Activated T-helper 1 cell treated with anti-CD3 and anti-CD28 coated beads, Interleukin-2, amount 50 U/mL, for 16 hours (primary cell): ENCODE data around the gene TTLL6.
A peak's percentile ranks its signal among the peaks of the same experiment; 100 is the strongest.
"Not testable (repeated sequence)": the region's sequence is repeated elsewhere in the genome, so short reads cannot be mapped to it uniquely, and the experiment has no call there.

Experiments used
- DNase-seq, 2 donors: peaks; one replicate each; pipeline ENCODE4 v3.0.0-alpha.2; 2020; ENCODE audit warnings: low read depth in 1 of 2, low spot score in 1 of 2

Gene TTLL6

DNA sequence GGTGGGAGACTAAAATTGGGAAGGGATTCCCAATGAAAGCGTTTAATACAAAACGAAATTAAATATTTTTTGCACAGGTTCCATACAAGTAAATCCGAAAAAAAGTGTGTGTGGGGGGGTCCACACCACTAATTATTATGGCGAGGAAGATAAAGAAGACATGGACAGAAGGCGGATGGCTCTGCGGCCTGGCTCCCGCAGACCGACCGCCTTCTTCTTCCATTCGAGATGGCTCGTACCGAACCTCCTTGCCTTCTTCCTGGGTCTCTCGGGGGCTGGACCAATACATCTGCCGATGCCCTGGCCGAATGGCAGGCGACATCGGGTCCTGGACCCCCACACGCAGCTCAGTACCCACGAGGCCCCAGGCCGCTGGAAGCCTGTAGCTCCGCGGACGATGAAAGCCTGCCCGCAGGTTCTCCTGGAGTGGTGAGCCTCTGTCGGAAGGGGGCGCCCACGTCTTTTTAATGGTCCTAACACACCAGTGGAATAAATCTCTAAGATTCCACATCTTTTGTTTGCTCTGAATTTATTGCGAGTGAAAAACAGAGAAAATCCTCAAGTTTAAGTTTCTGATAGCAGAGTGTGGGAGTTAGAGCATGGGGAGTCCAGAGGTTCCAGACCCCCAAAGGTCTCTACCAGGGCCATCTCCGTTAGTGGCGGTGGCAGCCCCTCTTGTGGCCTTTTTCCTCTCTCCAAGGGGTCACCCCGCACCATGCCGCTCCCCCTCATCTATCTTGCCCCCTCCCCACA, 92.6 kb downstream of the TTLL6 start:
- DNase-seq = peak; percentile 39 to 46

GRCh38 chr17:48723423-48724250, 93.4 kb downstream of the TTLL6 start:
- no peak for DNase-seq

- DNase-seq = no peak
These were observed 94.1 kb downstream of the TTLL6 start, which contains the start of gene PRAC2 for GRCh38 chr17:48722915-48723422. Gene PRAC2, plus strand, starts transcription at chr17:48723185. Its CDS starts 1,226 bp downstream, at chr17:48724411.

DNA sequence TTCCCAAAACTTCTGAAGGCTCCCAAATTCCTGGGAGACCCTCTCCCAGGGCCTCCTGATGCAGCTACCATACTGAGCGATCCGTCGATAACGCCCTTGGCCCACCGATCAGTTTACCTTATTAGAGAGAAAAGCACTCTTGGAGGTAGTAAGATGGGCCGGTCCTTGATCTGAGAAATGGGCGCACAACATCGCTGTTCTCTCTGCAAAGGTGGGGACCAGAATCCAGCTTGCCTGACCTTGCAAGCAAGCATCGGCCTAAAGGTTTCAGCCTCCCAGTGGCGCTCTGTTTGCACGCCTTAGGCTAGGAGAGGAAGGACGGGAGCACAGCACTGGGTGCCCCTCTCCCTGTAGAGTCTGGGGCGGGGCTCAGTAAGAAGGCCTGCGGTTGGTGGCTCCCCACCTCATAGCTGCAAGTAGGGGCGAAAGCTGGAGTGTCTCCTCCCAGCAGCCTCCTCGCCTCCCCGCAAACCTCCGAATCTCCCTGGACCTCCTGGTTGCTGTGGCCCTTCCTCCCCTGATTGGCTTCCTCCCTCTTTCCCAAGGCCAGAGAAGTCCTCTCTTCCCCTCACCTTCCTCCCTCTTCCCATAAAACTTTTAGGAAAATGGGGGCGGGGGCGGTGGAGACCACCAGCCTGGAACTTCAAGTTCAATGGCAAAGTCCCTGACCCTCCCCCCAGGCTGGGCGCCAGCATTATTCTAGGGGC, 94.7 kb downstream of the TTLL6 start, which contains the start of gene PRAC1:
Gene PRAC1 (minus strand): TSS at position 318 of the 707 bp plus-strand sequence. CDS start 126 bp downstream, at position 192.
- DNase-seq = no peak

DNA sequence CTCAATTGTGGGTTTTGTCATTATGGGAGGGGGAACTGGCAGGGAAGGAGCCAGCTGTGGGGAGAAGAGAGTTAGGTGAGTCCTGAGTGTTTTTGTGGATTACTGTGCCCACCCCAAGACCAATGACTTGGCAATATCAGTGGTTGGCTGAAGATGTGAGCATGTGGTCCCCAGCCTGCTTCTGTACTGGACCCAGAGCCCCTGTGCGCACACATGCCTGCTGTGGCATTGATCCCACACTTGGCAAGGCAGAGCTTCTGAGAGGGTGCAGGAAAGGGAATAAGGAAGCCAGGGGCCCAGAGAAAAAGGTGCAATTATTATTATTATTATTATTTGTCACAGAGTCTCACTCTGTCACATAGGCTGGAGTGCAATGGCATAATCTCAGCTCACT, 96.0 kb downstream of the TTLL6 start:
- DNase-seq = no peak

- no peak for DNase-seq
These were observed 96.6 kb downstream of the TTLL6 start for GRCh38 chr17:48720266-48721008.

DNA sequence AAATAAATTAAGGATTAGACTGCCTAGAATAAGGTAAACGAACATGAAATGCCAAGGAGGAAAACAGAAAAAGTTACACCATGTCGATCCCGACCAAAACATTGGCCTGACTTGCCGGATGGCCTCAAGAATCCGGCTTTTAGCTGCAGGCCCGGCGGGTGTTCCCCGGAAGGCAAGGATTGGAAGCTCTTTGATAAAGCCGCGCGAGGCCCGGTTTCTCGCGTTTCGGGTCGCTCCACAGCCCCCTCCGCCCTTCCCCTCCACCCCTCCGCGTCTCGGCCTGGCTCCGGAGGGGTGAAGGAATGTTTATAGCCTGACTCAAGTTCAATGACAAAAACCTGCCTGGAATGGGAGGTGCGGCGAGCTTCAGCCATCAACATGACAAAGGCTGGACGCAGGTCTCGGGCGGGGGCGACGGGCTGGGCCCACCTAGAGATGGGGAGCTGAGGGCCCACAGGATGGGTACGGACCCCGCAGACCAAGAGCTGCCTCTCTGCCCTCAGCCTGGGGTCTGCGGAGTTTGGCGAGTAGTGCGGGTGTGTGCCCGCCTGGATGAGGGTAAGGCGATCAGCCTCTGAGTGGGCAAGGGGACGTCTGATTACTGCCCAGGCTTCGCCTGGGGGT, 97.3 kb downstream of the TTLL6 start:
- no peak for DNase-seq

GRCh38 chr17:48718761-48719641, 98.0 kb downstream of the TTLL6 start:
- DNase-seq = no peak

- no peak for DNase-seq
These were observed 98.7 kb downstream of the TTLL6 start for GRCh38 chr17:48718227-48718760.

- DNase-seq = no peak
These were observed 99.4 kb downstream of the TTLL6 start for GRCh38 chr17:48717367-48718226.

GRCh38 chr17:48716549-48716948, 100.5 kb downstream of the TTLL6 start:
- not testable (repeated sequence) for DNase-seq

- no peak for DNase-seq
These were observed 101.3 kb downstream of the TTLL6 start for GRCh38 chr17:48715496-48716399.
